Activated CD8-positive, alpha-beta memory T cell treated with anti-CD3 and anti-CD28 coated beads, Interleukin-2, amount 50 U/mL, for 48 hours (primary cell): ENCODE measurements around the gene AKTIP.
"Not testable (repeated sequence)": the region's sequence is repeated elsewhere in the genome, so short reads cannot be mapped to it uniquely, and the experiment has no call there.

Experiments used
- DNase-seq: peaks from one replicate; pipeline ENCODE4 v3.0.0-alpha.2; 2020

Gene AKTIP

GRCh38 chr16:53515259-53515658 is 12.2 kb upstream of the AKTIP start:
- DNase-seq = no peak

DNA sequence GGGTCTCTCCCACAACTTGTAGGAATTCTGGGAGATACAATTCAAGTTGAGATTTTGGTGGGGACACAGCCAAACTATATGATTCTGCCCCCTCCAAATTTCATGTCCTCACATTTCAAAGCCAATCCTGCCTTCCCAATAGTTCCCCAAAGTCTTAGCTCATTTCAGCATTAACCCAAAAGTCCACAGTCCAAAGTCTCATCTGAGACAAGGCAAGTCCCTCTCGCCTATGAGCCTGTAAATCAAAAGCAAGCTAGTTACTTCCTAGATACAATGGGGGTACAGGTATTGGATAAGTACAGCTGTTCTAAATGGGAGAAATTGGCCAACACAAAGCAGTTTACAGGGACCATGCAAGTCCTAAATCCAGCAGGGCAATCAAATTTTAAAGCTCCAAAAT is 9.8 kb upstream of the AKTIP start:
- DNase-seq = not testable (repeated sequence)

DNA sequence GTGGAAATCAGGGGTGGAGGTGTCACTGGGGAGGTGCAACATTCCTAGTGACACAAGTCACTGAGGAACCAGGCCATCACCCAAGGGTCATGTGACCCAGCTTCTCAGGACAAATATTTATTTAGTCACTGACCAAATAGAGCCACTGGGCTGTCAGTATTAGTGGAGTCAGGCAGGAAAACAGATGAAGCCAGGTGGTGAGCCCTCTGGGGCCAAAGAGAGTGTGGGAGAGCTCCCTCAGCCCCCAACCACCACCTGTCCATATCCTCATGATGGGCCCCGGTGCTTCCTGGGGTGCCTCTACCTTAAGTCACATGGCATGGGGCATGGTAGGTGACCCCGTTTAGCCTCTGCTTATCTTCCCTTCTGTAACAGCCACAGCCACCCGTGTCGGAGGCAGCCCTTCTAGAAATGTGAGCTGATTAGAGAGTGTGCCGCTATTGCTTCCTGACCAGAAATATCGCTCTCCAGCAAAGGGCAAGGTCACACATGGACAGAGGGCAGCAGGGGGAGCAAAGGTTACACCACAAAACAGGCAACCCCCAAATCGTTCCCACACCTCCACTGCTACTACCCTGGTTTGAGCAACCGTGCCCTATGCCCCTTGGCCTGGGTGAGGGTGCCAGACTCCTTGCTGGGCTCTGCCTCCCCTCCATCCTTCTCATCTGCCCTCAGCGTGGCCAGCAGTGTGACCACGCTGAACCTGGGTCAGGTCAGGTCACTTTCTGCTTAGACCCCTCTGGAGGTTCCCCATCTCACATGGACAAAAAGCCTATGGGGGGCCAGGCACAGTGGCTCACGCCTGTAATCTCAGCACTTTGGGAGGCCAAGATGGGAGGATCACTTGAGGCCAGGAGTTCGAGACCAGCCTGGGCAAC is 8.6 kb upstream of the AKTIP start:
- peak; percentile 42 for DNase-seq

GRCh38 chr16:53511084-53511402 is 8.0 kb upstream of the AKTIP start:
- peak; percentile 38 for DNase-seq

DNA sequence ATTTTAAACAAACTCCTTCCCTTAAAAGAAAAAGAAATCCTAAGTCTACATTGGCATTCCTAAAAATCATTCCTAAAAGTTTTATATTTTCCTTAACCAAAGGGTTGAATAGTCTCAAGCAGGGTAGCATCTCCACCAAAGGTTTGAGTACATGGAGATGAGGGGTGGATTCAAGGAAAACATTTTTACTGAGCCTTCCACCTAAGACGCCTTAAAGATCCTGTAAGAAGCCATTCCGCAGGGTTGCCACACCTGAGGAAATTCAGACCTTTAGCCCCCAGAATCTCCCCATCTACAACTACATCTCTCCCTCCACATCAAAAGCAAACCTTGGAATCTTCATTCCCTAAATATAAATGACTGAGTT is 7.7 kb upstream of the AKTIP start:
- DNase-seq = no peak

DNA sequence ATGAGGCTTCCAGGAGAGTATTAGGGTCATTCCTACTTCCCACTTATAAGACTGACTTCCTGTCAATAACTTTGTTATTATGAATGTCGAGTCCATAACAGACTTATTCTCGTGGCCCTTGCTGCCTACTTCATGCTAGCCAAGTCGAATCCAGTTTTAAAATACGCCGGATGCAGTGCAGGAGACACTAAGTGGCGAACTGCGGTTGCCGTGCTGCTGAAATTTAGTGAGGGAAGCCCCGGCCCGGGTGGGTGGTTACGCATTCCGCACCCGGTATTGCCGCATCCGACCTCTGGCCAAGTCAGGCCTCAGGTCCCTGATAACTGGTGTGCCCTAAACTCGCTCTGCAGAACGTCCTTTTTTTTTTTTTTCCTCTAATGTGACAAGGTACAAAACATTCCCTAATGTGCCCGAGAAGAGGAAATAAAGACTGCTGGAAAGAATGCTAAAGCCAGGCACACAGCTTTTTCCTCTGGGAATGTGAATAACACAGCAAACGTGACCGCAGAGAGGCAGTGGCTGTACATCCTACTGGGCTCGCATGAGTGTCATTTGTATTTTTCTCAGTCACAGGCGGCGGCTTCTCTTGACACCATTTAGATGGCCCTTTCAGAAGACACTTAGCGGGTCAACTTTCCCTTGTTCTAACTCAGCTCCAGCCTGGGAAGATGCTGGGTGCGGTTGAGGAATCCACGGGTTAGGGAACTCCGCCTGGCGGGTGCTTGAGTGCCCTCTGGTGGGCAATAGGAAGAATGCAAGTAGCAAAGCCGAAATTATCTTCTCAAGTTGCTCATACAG is 7.1 kb upstream of the AKTIP start:
- peak; percentile 77 for DNase-seq

- no peak for DNase-seq
Observed at GRCh38 chr16:53507464-53508179, 4.6 kb upstream of the AKTIP start.

DNA sequence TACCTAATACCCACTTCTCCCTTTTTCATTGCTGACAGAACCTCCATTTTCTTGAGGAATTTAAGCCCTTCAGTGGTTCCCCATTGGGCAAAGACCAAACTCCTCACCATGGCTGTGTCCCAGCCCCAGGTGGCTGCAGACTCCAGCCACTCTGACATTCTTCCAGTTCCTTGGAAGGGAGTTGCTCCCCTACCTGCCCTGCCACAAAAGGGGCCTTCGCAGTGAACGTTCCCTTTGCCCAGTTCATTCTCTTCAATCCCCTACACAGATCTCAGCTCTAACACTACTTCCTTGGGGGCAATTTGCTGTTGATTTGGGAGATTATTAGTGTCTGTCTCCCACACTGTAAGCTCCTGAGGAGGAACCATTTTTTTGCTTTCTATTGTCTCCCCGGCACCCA is 3.2 kb upstream of the AKTIP start:
- peak; percentile 26 for DNase-seq

GRCh38 chr16:53504665-53505064 is 1.7 kb upstream of the AKTIP start:
- DNase-seq = peak; percentile 48

DNA sequence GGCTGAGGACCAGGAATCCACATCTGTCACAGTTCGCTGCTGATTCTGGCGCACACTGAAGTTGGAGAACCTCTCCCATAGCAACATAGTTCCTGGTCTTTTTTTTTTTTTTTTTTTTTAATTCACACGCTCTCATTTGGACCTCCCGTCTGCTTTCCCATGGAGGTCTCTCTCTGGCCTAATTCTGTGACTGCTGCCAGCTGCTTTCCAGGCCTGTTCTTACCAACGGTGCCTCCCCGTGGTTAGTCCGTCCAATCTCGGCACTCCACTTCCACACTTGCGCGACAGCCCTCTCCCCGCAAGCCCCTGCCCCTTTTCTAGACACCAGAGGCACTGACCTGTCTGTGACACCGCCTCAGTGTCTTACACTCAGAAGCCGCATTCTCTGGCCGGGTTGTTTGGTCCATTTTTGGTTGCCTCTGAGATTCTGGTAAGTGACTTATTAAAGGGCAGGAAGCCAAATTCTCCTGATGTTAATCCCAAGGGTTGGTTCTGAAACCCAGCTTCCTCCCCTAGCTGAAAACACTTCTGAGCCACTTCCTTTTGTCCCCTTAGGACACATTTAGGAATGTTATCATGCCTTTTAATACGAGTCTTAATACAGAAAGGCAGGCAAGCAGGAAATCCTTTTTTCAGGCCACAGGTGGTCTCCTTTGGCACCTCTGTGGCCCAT is 1.1 kb upstream of the AKTIP start:
- peak; percentile 65 for DNase-seq

DNA sequence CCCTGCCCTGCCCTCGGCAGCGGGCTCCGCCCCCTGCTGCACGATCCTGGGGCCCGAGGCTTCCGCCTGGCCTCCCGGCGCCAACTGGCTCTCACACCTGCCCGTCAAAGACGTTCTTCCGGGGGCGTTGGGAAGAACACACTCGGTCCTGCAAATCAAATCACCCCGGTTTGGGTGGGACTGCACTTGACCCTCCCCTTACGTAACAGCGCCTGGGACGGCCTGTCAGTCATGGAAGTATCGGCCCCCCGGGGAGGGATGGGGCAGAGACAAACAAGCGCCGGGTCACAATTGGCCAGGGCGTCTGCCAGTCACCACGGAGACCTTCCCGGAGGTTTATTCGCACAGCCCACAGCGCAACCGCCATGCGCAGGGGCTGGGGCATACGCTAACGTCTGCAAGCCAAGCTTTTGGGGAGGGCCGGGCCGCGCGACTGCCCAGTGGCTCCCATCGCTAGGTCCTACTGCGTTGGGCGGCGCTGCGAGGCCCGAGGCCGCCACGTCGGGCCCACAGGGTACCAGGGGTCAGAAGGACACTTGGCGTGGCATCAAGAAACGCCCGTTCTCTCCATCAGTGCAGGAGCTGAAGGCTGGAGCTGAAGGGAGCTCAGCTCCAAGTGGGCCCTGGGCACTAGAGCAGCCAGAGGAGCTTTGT is 388 bp upstream of the AKTIP start:
- DNase-seq = peak; percentile 98

DNA sequence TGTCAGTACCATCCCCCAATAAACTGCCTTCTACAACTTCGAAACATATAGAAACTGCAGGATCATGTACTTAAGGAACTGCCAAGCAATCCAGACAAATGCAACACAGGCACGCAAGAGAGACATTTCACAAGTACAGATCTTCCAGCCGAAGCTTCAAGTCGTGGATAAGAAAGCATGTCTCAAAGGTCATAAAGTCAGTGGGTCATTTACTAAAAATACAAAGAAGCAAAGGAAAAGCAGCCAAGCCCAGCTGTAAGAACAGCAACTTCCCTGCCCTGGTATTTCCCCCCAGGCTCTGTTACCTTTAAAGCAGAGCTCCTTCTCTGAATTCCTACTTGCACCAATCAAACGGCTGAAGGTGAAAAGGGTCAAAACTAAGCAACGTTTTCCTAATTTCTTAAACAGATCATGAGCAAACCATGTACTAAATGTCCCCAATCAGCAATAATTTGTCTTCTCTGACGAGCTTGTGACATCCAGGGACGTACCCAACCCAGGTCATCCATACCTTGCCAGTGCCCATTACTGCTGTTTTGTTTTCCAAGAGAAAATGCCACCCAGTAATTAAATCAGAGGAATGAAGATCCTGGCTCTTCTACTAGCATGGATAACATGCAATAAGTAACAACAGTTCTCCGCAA is 1.7 kb downstream of the AKTIP start:
- DNase-seq = no peak

DNA sequence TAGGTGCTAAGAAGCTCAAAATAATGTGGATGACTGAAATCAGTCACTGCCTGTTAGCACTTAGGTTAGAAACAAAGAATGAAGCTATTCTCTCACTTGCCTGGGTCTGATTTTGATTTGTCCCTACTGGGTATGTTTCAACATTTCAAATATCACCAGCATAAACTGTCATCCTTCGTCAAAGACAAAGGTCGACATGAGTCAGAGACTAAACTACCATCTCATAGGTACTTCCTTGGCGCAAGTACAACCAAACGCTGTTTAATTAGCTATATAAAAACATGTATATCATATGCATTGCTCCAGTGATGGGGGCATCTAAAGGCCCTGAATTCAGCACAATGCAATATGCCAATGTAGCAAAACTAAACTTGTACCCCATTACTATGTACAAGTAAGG is 4.0 kb downstream of the AKTIP start:
- DNase-seq = no peak

GRCh38 chr16:53495325-53495724 is 7.7 kb downstream of the AKTIP start:
- no peak for DNase-seq

GRCh38 chr16:53494636-53495035 is 8.4 kb downstream of the AKTIP start:
- no peak for DNase-seq

DNA sequence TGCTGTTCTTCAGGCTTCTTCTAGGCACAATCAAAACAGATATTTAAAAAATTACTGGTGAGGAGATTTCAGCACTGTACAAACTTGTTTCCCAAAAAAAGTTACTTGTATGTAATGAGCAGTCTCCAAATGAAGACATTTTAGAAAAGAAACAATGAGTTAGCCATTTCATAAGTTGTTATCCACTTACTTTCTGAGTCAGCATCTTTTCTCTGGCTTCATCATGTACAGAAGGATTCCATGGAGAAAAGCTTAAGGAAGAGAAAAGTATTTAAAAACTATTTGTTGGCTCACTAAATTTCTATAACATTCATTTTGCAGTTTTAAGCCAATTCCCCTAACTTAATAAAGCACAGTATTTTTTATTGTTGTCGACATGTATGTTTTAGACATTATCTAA is 10.5 kb downstream of the AKTIP start:
- no peak for DNase-seq

GRCh38 chr16:53489755-53490154 is 13.3 kb downstream of the AKTIP start:
- no peak for DNase-seq

DNA sequence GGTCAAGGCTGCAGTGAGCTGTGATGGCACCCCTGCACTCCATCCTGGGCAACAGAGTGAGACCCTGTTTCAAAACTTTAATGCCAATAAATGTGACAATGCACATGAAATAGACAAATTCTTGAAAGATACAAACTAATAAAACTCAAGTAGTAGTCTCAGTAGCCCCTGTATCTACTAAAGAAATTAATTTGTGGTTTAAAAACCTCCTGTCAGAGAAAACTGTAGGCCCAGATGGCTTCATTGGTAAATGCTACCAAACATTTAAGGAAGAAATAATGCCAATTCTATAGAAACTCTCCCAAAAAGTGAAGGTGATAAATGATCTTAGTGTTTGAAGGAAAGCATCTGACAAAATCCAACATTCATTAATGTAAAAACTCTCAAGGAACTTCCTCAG is 16.8 kb downstream of the AKTIP start:
- DNase-seq = no peak

DNA sequence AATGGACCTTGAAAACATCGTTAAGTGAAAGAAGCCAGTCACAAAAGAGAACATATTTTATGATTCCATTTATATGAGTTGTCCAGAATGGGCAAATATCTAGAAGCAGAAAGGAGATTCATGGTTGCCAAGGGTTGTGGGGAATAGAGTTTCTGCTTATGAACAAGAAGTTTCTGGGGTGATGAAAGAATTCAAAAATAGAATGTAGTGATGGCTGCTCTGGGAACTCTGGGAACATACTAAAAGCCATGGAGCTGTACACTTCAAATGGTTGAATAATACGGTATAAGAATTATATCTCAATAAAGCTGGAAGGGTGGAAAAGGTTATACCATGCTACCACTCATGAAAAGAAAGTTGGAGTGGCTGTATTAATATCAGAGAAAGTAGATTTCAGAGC is 18.5 kb downstream of the AKTIP start:
- no peak for DNase-seq

DNA sequence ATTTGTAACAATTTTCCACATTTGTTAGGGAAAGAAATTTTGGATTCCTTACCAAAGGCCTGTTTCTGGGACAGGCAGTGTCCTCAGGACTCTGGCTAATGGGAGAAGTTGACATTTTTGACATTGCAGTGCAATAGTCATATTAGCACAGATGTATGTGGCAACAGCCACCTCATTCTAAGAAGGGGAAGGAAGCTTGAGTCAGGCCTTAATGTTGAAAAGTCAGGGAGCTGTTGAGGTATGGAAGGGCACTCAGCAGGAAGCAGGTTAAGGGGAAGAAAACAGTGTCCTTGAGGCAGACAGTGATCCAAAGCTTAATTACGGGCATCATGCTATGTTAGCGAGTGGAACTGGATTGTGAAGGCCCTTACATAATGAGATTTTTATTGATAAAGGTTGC is 20.9 kb downstream of the AKTIP start:
- no peak for DNase-seq

- no peak for DNase-seq
Observed at GRCh38 chr16:53480394-53480793, 22.6 kb downstream of the AKTIP start.

DNA sequence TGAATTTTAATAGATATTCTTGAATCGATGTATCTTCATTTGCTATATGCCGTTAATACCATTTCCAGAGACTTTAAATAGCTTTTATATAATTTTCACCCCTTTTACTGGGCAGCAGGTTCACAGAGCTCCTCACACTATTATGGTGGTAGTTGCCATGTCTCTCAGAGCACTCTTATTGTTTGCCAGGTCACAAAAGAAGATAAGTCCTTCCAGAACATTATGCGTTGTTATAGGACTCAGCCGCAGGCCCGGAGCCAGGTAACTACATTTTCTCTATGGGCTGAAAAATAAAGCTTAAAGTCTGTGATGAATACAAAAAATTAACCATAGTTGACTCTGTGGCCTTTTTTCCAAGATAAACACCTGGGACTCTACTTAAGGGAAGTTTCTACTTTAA is 24.0 kb downstream of the AKTIP start:
- no peak for DNase-seq
